Measurements from ENCODE around the gene RMND1. TPM values are rescaled to one million over a fixed set of nuclear protein-coding genes. Genes with fewer than 3 reads are reported as not detected.
A peak's percentile ranks its signal among the peaks of the same experiment; 100 is the strongest.
"Not testable (repeated sequence)": the region's sequence is repeated elsewhere in the genome, so short reads cannot be mapped to it uniquely, and the experiment has no call there.

The RMND1 gene
- total RNA-seq, 1 donor from 2014 or later = 27.4 TPM

- no peak for DNase-seq (ENCODE audit: low read depth, low spot score)
- Mint-ChIP-seq H3K4me3 (no peak overlapping the region), H3K27me3 (ENCODE audit: low read depth) (no peaks in the 10 kb centered on the region), H3K4me1 (peaks cover 20% of the 10 kb centered on the region), H3K9me3 (no peaks in the 10 kb centered on the region), H3K27ac (ENCODE audit: unreplicated experiment) (no peak overlapping the region), H3K36me3 (ENCODE audit: low read depth) (peaks cover 30% of the 10 kb centered on the region)
- TF ChIP-seq, protein P1, sequence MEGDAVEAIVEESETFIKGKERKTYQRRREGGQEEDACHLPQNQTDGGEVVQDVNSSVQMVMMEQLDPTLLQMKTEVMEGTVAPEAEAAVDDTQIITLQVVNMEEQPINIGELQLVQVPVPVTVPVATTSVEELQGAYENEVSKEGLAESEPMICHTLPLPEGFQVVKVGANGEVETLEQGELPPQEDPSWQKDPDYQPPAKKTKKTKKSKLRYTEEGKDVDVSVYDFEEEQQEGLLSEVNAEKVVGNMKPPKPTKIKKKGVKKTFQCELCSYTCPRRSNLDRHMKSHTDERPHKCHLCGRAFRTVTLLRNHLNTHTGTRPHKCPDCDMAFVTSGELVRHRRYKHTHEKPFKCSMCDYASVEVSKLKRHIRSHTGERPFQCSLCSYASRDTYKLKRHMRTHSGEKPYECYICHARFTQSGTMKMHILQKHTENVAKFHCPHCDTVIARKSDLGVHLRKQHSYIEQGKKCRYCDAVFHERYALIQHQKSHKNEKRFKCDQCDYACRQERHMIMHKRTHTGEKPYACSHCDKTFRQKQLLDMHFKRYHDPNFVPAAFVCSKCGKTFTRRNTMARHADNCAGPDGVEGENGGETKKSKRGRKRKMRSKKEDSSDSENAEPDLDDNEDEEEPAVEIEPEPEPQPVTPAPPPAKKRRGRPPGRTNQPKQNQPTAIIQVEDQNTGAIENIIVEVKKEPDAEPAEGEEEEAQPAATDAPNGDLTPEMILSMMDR (conservative IDR thresholded peaks at IDR 0.05) = no peak
These were observed 92.4 kb downstream of the RMND1 start for GRCh38 chr6:151359486-151359885.

- H3K4me3 Mint-ChIP-seq = no peak overlapping the region
- TF ChIP-seq, protein P1 (conservative IDR thresholded peaks at IDR 0.05) = no peak
- H3K27ac Mint-ChIP-seq (ENCODE audit: unreplicated experiment) = peak overlapping the region; percentile 7
- H3K36me3 Mint-ChIP-seq (ENCODE audit: low read depth) = peaks cover 24% of the 10 kb centered on the region
- H3K27me3 Mint-ChIP-seq (ENCODE audit: low read depth) = no peaks in the 10 kb centered on the region
- no peak for DNase-seq (ENCODE audit: low read depth, low spot score)
- H3K4me1 Mint-ChIP-seq = peaks cover 15% of the 10 kb centered on the region
- H3K9me3 Mint-ChIP-seq = no peaks in the 10 kb centered on the region
These were observed 93.5 kb downstream of the RMND1 start for GRCh38 chr6:151358475-151358874.

- H3K4me3 Mint-ChIP-seq = no peak overlapping the region
- peaks cover 15% of the 10 kb centered on the region for H3K4me1 Mint-ChIP-seq
- H3K27me3 Mint-ChIP-seq (ENCODE audit: low read depth) = no peaks in the 10 kb centered on the region
- no peaks in the 10 kb centered on the region for H3K9me3 Mint-ChIP-seq
- TF ChIP-seq, protein P1 (conservative IDR thresholded peaks at IDR 0.05) = no peak
- peak overlapping the region; percentile 7 for H3K27ac Mint-ChIP-seq (ENCODE audit: unreplicated experiment)
- peaks cover 24% of the 10 kb centered on the region for H3K36me3 Mint-ChIP-seq (ENCODE audit: low read depth)
- no peak for DNase-seq (ENCODE audit: low read depth, low spot score)
These were observed 94.0 kb downstream of the RMND1 start for GRCh38 chr6:151357758-151358436.

GRCh38 chr6:151356983-151357382 is 94.9 kb downstream of the RMND1 start:
- not testable (repeated sequence) for H3K27ac Mint-ChIP-seq (ENCODE audit: unreplicated experiment); H3K27me3 Mint-ChIP-seq (ENCODE audit: low read depth); H3K4me3 Mint-ChIP-seq; H3K9me3 Mint-ChIP-seq; DNase-seq (ENCODE audit: low read depth, low spot score)
- Mint-ChIP-seq H3K36me3 (ENCODE audit: low read depth) (peaks cover 20% of the 10 kb centered on the region), H3K4me1 (peaks cover 15% of the 10 kb centered on the region)

Other genes with a start within 250 kb of the RMND1 start
- 46.1 and 46.6 TPM in 2 replicates for gene AKAP12, start 212.2 kb downstream of the RMND1 start, total RNA-seq
- 17.5 and 17.7 TPM in 2 replicates for gene ZBTB2, start 60.6 kb downstream of the RMND1 start, total RNA-seq
- gene CCDC170, start 41.9 kb upstream of the RMND1 start, total RNA-seq = 0.25 and 0.37 TPM in 2 replicates

Data from neural crest cell (in vitro differentiated cells).